Measurements from ENCODE around the gene OTOR.

GRCh38 chr20:16711661-16712258 is 36.4 kb upstream of the OTOR start:
- TF ChIP-seq POLR2A (IDR thresholded peaks at IDR 0.05) = no peak
- TF ChIP-seq CTCF (IDR thresholded peaks at IDR 0.05) = no peak

Data from lower leg skin (tissue), 3 donors.